Measurements from ENCODE around the gene TEX22. TPM values are rescaled to one million over a fixed set of nuclear protein-coding genes. Genes with fewer than 3 reads are reported as not detected.

The TEX22 gene
- polyA plus RNA-seq, 1 experiment = 0.17 TPM

DNA sequence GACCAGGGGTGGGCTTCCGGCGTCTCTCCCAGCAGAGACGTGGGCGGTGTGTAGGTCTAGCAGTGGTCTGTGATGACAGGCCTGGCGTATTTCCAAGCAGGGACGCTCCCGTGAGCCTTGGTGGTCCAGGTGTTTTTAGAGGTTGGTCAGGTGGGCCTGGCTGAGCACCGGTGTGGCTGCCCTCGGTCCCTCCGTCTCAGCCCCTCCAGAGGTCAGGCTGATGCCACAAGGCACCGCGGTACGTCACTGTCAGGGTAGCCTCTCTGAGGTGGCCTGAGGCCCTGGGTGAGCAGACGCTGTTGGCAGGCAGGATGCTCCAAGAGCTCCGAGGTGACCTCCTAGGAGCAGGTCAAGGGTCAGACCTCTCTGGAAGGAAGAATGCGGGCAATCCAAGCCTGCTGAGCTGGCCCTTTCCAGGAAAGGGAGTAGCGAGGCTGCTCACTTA, 34.8 kb downstream of the TEX22 start:
- Histone ChIP-seq H3K4me3 (ENCODE audit: low read depth, low read length) (no peak overlapping the region), H3K27me3 (ENCODE audit: control insufficient read depth, insufficient read depth, low read length) (no peaks in the 10 kb centered on the region), H3K36me3 (ENCODE audit: control insufficient read depth, insufficient read depth, low read length) (peaks cover 5% of the 10 kb centered on the region)
- DNase-seq (ENCODE audit: low read depth) = no peak
- CTCF ChIA-PET = interaction anchor here (3.1 kb wide), 1 partner anchor 48 kb away, joined by 12 read pairs; no protein-coding TSS in a partner anchor
- TF ChIP-seq, protein P1, sequence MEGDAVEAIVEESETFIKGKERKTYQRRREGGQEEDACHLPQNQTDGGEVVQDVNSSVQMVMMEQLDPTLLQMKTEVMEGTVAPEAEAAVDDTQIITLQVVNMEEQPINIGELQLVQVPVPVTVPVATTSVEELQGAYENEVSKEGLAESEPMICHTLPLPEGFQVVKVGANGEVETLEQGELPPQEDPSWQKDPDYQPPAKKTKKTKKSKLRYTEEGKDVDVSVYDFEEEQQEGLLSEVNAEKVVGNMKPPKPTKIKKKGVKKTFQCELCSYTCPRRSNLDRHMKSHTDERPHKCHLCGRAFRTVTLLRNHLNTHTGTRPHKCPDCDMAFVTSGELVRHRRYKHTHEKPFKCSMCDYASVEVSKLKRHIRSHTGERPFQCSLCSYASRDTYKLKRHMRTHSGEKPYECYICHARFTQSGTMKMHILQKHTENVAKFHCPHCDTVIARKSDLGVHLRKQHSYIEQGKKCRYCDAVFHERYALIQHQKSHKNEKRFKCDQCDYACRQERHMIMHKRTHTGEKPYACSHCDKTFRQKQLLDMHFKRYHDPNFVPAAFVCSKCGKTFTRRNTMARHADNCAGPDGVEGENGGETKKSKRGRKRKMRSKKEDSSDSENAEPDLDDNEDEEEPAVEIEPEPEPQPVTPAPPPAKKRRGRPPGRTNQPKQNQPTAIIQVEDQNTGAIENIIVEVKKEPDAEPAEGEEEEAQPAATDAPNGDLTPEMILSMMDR (IDR thresholded peaks at IDR 0.05; ENCODE audit: insufficient read depth, low read depth, low read length) = no peak
- POLR2A ChIA-PET = no interaction called here

DNA sequence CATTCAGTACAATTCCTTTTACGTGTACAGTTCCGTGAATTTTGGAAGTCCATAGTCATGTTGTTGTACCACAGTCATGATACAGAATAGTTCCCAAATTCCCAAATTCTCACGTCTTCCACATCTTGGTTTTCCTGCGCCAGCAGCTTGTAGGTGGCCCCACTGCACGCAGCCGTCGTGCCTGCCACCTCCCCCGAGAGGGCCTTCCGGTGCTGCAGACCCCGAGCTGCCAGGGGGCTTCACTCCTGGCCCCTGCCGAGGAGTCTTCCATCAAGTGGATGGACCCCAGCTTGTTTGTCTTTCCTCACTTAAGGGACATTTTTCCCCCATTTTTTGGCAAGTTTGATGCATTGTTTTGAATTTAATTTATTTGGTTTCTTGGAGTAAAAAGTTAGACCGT, 38.1 kb downstream of the TEX22 start:
- Histone ChIP-seq H3K27me3 (ENCODE audit: control insufficient read depth, insufficient read depth, low read length) (no peaks in the 10 kb centered on the region), H3K4me3 (ENCODE audit: low read depth, low read length) (no peak overlapping the region), H3K36me3 (ENCODE audit: control insufficient read depth, insufficient read depth, low read length) (peaks cover 18% of the 10 kb centered on the region)
- POLR2A ChIA-PET = no interaction called here
- TF ChIP-seq, protein P1 (IDR thresholded peaks at IDR 0.05; ENCODE audit: insufficient read depth, low read depth, low read length) = no peak
- DNase-seq (ENCODE audit: low read depth) = no peak
- CTCF ChIA-PET = interaction anchor here (0.6 kb wide), 1 partner anchor 12 kb away, joined by 3 read pairs; no protein-coding TSS in a partner anchor

DNA sequence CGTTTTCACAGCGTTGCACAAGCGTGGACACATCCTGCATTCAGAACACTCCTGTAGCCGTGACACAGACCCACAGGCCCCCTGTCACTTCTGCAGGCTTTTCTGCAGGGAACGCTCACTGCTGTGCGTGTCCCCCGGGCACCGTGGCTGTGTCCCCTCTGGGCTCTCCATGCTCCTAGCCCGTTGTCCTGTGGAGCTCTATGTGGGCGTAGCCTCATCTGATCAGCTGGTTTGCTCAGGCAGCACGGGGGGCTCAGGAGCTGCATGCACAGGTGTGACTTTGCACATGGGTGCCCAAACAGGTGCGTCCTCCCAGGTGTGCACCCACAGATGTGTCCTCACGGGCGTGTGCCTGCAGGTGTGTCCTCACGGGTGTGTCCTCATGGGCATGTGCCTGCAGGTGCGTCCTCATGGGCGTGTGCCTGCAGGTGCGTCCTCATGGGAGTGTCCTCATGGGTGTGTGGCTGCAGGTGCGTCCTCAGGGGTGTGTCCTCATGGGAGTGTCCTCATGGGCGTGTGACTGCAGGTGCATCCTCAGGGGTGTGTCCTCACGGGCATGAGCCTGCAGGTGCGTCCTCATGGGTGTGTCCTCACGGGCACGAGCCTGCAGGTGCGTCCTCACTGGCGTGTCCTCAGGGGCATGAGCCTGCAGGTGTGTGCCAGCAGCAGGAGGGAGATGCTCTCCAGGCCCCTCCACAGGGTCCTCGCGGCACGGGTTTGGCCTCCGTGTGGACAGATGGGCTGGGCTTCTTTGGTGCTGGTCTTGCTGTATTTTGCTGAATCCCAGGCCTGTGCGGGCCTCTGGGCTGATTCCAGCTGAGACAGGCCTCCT, 38.8 kb downstream of the TEX22 start:
- ChIA-PET CTCF (interaction anchor here (0.6 kb wide), 1 partner anchor 11 kb away, joined by 3 read pairs; no protein-coding TSS in a partner anchor), POLR2A (no interaction called here)
- TF ChIP-seq, protein P1 (IDR thresholded peaks at IDR 0.05; ENCODE audit: insufficient read depth, low read depth, low read length) = no peak
- no peaks in the 10 kb centered on the region for H3K27me3 ChIP-seq (ENCODE audit: control insufficient read depth, insufficient read depth, low read length)
- peaks cover 18% of the 10 kb centered on the region for H3K36me3 ChIP-seq (ENCODE audit: control insufficient read depth, insufficient read depth, low read length)
- DNase-seq (ENCODE audit: low read depth) = no peak
- H3K4me3 ChIP-seq (ENCODE audit: low read depth, low read length) = no peak overlapping the region

DNA sequence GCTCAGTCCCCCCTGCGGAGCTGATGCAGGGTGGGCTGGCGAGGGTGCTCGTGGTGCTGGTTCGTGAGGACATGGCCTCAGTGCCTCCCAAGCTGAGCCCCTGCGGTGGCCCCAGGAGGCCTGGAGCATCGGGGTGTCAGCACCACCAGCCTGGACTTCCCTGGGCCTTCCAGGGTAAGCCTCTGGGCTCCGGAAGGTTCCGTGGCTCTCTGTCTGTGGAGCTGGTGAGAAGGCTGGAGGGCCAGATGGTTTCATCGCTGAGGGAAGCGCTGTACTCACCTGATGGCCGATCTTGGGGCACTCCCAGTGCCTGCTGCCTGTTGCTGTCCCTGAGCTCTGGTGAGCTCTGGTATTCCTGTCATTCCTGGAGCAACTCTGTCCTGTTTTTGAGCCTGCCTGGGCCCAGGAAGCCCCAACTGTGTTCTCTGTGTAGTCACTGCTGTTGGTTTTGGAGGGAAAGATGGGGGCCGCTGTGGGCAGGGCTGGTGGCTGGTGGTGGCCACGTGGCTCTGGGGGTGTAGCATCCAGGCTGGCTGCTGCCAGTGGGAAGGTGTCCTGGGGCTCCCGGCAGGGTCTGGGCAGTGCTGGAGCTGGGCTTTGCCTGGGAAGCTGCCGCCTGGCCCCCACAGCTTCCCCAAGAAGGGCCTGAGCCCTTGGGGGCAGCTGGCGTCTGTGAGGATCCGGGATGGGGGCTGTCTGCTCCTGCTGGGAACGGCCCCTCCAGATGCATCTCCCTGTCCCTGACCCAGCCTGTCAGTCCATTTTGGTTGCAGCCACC, 39.6 kb downstream of the TEX22 start:
- H3K27me3 ChIP-seq (ENCODE audit: control insufficient read depth, insufficient read depth, low read length) = no peaks in the 10 kb centered on the region
- no peak overlapping the region for H3K4me3 ChIP-seq (ENCODE audit: low read depth, low read length)
- ChIA-PET CTCF (interaction anchor here (1.1 kb wide), 1 partner anchor 10 kb away, joined by 6 read pairs; no protein-coding TSS in a partner anchor), POLR2A (no interaction called here)
- peaks cover 22% of the 10 kb centered on the region for H3K36me3 ChIP-seq (ENCODE audit: control insufficient read depth, insufficient read depth, low read length)
- TF ChIP-seq, protein P1 (IDR thresholded peaks at IDR 0.05; ENCODE audit: insufficient read depth, low read depth, low read length) = no peak
- no peak for DNase-seq (ENCODE audit: low read depth)

DNA sequence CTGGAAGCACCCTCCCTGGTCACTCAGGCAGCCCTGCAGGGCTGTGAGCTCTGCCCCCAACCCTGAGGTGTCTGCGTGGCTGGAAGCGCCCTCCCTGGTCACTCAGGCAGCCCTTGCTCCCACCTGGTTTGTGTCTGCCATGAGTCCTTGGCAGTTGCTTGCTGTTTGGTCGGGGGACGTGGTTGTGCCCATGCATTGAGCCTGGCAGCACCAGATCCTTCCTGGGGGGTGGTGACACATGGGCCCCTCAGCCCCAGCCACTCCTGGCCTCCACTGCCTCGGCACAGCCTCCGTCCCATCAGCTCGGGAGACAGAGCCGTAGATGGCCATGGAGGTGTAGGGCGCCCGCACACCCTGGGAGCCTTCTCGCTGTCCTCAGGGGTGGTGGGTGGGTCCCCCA, 40.8 kb downstream of the TEX22 start:
- DNase-seq (ENCODE audit: low read depth) = no peak
- H3K36me3 ChIP-seq (ENCODE audit: control insufficient read depth, insufficient read depth, low read length) = peaks cover 24% of the 10 kb centered on the region
- H3K4me3 ChIP-seq (ENCODE audit: low read depth, low read length) = no peak overlapping the region
- H3K27me3 ChIP-seq (ENCODE audit: control insufficient read depth, insufficient read depth, low read length) = no peaks in the 10 kb centered on the region
- CTCF ChIA-PET = interaction anchor here (1.1 kb wide), 1 partner anchor 9 kb away, joined by 6 read pairs; no protein-coding TSS in a partner anchor
- TF ChIP-seq, protein P1 (IDR thresholded peaks at IDR 0.05; ENCODE audit: insufficient read depth, low read depth, low read length) = no peak
- POLR2A ChIA-PET = no interaction called here
